GM19468 (cell line): ENCODE data around the gene C9orf78.

ENCODE experiments used
- ATAC-seq: cut with Tn5 transposase; IDR thresholded peaks from one replicate; pipeline ENCODE4 v1.9.1; 2021; ENCODE audit warnings: mild to moderate bottlenecking, moderate library complexity, moderate number of reproducible peaks; ENCODE audit not compliant: unreplicated experiment; ENCODE audit errors: extremely low read depth

C9orf78 gene

DNA sequence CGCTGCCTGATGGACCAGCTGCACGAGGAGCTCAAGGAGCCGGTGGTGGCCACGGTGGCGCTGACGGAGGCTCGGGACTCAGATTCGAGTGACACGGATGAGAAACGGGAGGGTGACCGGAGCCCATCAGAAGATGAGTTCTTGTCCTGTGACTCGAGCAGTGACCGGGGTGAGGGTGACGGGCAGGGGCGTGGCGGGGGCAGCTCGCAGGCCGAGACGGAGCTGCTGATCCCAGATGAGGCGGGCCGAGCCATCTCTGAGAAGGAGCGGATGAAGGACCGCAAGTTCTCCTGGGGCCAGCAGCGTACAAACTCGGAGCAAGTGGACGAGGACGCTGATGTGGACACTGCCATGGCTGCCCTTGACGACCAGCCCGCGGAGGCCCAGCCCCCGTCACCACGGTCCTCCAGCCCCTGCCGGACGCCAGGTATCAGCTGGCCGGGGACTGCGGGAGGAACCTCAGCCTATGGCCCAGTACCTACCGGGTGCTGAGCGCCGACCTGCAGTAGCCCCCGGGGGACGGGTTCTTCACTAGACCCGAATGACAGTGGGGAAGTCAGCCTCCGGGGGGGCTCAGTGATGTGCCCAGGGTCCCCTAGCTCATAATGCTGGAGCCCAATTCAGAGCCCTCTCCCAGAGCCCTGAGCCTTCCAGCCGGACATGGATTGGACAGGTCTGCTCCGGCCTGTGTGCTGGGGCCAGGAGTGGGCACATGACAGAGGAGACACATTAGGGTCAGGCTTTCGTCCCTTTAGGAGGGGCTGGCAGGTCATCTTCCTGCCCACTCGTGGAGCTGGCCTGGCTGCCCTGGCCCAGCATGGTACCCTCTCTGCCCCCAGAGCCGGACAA, 33.2 kb upstream of the C9orf78 start:
- ATAC-seq = no peak

DNA sequence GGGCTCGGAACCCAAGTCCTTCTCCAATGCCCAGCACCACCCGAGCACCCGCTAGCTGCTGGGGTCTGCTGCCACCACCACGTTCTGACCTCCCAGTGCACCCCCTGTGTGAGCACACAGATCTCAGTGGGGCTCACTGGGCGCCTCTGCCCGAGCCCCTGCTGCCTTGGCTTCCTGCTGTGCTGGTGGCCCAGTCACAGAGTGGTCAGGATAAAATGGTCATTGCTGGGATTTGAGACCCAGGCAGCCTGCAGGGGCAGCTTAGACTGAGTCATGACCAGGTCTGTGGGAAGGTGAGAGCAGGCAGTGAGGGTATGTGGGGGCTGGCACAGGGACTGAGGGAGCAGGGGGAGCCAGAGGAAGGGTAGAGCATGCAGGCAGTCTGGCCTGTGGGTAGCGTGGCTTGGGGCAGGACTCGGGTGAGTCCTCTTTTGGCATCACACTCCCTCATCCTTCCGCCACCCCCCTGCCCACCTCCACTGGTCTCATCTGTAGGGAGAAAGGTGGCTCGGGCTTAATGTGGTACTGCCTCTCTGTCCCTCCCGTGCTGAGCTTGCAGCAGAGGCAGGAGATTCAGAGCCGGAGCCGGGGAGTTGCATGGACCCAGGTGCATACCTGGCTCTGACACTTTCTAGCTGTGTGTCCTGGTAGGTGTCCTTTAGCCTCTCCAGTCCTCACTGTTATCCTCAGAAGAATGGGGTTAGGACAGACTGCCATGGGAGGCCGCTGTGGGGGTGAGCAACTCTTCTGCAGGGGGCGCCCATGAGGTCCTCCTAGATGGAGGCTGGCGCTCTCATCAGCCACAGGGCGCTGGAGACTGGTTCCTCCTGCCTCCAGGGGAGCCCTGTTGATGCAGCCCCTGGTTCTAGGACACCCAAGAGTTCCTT, 32.3 kb upstream of the C9orf78 start:
- ATAC-seq = no peak

DNA sequence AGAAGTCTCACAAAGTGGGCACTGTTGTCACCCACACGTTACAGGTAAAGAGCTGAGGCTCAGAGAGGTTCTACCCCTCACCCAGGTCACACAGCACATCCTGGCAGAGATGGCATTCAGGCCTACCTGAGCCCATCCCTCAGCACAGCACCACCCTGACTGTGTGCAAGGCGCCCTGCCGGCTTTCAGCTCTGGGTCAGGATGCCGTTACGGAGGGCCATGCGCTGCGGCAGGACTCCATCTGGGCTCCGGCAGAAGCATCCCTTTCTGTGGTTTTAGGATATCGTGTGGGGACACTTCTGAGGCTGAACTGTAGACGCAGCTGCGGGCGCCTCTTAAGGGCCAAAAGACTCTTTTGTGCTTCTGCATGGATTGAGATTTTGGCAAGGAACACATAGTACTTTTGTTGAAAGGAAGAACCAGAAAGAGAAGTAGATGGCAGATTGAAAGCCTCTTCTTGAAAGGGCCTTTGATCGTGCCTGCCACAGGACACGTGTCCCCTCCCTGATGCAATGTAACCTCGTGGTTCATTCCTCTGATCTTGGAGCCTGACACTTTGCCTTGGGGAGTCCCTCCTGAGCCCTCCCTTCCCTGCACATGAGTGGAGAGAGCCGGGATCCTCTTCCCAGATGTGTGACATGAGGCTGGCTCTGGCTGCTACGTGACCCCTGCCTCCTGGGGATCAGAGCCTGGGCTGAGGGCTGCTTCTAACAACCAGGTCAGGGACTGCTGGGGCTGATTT, 31.5 kb upstream of the C9orf78 start:
- ATAC-seq = no peak

DNA sequence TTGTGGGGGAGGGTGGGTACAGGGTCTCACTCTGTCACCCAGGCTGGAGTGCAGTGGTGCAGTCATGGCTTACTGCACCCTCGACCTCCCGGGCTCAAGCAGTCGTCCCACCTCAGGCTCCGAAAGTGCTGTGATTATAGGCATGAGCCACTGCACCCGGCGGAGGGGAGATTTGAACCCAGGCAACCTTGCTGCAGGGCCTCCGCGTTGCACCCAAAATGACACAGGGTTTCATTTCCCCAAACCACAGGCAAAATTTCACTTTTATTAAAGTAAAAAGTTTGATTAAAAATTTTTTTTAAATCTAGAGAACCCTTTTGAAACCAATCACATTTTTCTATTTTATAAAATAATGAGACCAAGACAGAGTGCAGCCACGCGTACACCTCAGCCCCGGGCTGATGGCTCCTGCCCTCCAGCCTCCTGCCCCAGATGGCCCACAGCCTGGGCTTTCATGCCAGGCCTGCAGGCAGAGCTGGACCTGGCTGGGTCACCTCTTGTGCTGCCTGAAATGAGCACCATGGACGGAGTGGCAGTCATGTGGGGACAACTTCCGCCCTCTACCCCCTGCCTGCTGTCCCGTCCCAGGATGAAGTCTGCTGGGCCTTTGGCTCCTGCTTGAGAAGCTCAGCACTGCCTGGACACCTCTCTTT, 30.7 kb upstream of the C9orf78 start:
- ATAC-seq = no peak

DNA sequence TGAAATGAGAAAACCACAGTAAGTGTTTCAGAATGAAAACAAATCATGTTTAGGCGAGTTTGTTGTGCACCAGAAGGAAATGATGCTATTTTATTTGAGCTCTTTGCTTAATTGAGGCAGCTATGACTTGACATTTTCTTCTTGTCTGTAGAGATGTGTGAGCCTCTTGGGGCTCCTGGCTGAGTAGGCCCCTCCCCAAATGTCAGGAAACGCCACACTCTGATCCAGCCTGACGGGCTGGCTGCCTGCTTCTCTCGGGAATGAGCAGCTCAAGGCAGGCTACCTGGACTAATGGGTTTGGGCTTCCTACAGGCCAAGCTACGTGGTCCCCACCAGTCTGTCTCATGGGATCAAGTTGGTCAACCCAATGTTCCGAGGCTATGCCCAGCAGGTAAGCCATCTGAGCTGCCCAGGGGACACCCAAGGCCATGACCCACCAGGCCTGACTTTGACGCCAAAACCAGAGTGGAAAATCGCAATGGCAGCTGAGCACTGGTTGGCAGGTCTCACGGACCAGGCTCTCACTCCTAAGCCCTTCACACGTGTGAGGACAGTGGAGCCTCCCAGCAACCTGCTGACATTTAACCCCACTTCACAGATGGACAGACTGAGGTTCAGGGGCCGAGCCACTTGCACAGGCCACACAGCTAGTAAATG, 30.0 kb upstream of the C9orf78 start:
- ATAC-seq = no peak

DNA sequence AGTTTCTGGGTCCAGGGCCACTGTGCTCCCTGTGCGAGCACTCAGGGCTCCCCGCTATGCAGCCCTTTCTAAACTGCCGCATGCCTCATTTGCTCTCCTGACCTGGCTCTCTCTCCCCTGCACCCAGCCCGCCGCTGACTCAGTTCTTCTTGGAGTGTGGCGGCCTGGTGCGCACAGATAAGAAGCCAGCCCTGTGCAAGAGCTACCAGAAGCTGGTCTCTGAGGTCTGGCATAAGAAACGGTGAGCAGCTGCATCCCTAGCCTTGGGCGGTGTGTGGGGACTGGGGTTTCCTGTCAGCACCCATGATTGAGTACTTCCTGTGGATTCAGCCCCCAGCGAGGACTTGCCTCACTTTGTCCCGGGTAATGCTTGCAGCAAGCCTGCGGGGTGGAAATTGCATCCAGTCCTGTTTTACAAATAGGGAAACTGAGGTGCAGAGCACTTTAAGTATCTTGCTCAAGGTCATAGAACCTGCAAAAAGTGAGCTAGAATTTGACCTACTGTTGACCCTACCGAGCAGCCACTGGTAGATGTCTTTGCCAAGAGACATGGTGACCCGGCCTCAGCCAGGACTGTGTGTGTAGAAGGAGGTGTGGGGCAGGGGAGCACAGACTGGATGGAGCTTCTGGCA, 28.1 kb upstream of the C9orf78 start:
- no peak for ATAC-seq

DNA sequence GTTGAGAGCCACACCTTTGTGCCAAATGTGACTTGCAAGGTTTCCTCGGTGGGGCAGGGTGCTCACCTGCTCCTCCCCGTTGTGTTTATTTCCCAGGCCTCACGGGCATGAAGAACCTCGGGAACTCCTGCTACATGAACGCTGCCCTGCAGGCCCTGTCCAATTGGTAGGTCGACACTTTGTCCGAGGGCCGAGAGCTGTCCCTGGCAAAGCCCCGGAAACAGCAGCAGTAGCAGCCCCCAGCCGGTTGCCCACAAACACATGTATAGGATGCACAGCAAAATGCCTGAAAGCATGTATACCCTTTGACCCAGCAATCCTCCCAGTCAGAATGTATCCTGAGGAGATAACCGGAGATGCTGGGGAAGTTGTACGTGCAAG, 26.4 kb upstream of the C9orf78 start:
- ATAC-seq = no peak

DNA sequence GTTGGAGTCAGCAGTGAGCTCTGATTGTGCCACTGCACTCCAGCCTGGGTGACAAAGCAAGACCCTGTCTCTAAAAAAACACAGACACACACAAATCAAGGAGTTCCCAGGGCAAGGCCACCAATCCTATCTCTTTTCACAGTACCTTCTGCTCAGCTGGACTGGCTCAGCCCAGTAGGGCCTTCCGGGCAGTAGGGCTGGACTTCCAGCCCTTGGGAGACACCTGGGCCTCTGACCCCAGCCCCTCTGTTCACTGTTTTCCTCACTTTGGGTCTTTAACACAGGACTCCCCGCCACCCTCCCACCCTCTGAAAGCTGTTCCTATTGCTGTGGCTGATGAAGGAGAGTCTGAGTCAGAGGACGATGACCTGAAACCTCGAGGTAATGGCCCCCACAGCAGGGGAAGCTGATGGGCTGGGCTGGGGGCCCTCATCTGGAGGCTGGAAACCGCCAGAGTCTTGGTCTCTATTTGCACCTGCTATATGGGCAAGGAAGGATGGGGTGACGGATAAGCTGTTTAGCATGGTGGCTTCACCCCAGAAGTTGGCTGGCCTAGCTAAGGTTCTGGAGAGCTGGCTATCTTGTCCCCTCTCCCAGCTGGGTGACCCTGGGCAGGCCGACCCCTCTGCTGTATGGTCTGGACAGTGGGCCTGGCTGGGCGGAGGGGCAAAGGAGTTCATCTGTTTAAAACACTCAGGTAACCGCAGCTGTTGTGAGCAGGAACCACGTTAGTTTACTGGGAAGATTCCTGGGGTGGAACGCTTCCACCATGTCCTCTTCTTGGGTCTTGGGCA, 25.8 kb upstream of the C9orf78 start:
- no peak for ATAC-seq

DNA sequence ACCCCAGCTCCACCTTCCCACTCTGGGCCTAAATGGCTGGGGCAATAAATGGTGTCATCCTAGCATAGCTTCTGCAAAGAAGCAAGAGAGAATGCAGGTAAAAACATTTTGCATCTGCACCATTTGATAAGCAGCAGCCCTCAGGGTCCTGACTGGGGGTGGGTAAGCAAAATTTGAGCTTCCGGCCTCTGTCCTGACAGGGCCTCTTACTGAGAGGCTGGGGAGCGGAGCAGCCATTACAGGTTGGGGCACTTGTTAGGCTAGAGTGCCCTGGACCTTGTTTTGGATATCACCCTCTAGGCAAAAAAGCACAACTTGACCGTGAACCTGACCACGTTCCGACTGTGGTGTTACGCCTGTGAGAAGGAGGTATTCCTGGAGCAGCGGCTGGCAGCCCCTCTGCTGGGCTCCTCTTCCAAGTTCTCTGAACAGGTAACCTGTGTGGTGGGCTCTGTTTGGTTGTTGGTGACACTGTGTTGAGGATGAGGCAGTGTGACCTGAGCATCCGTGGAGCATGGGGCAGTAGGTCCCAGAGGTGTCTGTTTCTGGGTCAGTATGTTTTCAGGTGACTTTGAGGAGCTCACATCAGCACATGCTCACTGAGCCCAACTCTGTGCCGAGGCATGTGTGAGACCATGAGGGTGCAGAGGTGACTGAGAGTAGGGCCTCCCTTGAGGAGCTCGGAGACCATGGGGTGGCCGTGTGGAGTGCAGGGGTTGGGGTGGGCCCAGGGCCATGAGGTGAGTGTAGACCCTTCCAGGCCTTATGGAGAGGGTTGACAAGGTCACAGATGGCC, 23.3 kb upstream of the C9orf78 start:
- no peak for ATAC-seq

DNA sequence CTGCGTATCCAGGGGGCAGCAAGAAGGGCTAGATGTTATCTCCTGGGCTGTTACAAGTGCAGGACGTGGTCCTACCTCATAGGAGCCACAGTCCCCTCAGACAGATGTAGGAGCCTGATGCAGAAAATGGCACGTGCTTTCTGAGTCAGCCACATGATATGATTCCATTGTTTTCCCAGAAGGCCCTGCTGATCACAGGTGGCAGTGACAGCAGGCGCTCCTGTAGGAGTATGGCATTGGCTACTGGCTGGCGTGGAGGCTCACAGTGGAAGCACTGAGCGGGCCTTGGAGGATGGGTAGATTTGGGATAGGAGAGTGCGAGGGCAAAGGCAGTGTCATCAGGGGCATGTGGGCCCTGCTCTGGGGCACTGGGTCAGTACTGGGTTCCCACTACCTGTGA, 22.1 kb upstream of the C9orf78 start:
- ATAC-seq = no peak

DNA sequence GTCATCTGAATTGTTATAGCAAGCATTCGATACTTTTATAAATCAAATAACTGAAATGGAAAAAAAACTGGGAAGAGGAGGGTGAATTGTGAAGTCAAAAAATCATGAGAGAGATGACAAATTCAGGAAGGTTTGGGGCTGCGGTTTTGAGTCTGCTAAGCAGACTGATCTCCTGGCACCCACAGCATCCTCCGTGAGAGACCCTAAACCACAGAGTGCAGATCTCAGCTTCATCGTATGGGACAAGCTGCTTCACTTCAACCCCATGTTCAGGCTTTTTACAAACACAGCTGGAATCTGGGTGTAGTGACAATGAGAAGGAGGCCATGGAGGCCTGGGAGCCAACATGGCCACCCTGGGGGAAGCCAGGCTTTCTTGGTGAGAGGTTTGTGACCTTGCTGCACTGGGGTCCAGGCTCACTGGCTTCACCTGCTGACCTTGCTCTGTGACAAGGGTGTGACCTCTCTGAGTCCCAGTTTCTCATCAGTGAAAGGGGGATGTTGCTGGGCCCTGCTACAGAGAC, 19.6 kb upstream of the C9orf78 start:
- no peak for ATAC-seq

DNA sequence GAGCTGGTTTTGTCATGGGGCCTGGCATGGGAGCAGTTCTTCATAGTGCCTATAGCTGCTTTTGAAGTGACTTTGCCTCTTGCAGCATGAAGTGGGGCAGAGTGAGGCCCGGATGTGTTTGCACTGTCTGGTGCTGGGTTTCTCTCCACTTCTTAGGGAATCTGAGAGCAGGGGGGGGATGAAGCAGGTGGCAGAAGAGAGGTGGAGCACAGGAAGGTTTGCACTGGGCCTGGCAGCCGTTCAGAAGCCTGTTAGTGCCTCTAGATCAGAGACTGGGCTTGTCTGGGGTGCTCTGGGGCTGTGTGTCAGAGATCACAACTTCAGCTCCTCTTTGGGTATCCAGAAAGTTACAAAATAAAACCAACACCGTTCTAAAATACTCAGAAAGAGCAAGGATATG, 18.5 kb upstream of the C9orf78 start:
- no peak for ATAC-seq

DNA sequence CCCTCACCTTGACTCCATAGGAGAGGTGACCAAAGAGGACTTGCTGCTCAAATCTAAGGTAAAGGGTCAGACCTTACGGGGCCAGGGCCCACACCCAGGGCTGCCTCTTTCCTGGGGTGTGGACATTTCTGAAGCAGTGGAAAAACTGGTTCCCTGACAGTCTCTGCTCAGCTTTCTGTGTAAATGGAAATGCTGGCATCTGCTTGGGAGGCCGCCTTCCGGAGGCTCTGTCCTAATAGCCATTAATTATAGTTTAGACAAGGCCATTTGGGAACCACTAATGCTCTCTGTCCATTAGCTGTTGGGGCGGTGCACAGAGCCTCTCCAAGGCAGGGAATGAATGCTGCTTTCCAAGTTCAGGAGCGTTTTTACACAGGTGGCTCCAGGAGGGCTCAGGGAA, 17.5 kb upstream of the C9orf78 start:
- ATAC-seq = no peak

DNA sequence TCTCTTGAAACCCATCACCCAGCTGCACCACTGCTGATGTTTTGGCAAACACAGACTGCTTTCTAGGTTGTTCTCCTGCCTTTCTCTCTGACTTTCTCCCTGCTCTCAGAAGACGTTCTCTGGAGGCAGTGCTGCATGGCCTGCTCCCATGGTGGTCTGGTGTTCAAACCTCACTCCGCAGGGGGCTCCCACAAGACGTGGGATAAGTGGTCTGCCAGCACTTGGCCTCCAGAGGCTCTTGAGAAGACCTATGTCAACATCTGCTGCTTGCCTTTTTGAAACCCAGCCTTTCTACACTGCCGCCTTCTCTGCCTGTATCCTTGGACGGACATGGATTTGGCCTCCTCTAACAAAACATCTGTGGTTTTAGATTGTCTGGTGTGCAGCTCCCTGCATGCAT, 16.7 kb upstream of the C9orf78 start:
- no peak for ATAC-seq

DNA sequence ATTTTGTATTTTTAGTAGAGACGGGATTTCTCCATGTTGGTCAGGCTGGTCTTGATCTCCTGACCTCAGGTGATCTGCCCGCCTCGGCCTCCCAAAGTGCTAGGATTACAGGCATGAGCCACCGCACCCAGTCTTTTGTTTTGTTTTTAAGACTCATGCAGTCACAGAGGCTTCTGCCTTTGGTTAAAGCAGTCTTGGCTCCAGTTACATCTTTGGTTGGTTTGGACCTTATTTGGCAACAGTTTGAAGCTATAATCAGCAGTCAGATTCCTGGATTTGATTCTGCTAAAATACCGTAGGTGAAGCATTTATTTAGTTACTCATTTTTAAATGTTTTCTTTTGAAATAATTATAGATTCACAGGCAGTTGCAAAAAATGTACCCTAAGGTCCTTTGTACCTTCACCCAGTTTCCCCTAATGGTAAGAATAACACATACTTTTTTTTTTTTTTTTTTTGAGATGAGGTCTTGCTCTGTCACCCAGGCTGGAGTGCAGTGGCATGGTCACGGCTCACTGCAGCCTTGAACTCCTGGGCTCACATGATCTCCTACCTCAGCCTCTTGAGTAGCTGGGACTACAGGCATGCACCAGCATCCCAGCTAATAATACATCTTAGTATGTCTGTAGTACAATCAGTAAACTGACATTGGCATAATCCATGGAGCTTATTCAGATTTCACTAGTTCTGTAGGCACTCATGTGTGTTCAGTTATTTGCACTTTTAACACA, 15.9 kb upstream of the C9orf78 start:
- no peak for ATAC-seq

DNA sequence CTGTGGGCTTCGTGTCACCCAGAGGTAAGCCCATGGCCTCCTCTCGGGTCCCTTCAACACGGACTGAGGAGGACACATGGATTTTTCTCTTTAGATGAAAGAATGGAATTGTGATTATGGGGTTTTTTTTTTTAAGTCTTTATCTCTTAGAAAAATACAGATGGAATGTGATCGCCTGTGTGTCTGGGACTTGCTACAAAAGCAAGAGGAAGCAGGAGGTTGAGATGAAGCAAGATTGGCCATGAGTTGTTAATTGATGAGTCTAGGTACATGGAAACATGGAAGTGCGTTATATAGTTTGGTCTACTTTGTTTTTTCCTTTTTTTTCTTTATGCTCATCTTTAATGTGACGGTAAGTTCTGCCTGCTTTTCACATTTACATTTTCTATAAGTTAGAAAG, 14.8 kb upstream of the C9orf78 start:
- ATAC-seq = no peak
